ENCODE results near the gene DEFB108B. TPM values are rescaled to one million over a fixed set of nuclear protein-coding genes. Genes with fewer than 3 reads are reported as not detected.
A peak's percentile ranks its signal among the peaks of the same experiment; 100 is the strongest.
"Not testable (repeated sequence)": the region's sequence is repeated elsewhere in the genome, so short reads cannot be mapped to it uniquely, and the experiment has no call there.

The DEFB108B gene
- total and polyA plus RNA-seq, 3 experiments from 2014 or later: not detected

GRCh38 chr11:71843355-71843754 is 10.4 kb downstream of the DEFB108B start:
- DNase-seq; POLR2A ChIA-PET; H3K27ac Mint-ChIP-seq; H3K27ac ChIP-seq (ENCODE audit: low read depth, low read length); H3K4me3 Mint-ChIP-seq; H3K4me3 ChIP-seq (ENCODE audit: low read length); H3K27me3 ChIP-seq (ENCODE audit: insufficient read depth, low read length, poor library complexity, severe bottlenecking); H3K9me3 ChIP-seq (ENCODE audit: low read length); H3K4me1 ChIP-seq (ENCODE audit: insufficient read depth, low read length); CTCF ChIA-PET; H3K27me3 Mint-ChIP-seq; H3K4me1 Mint-ChIP-seq; H3K36me3 ChIP-seq (ENCODE audit: insufficient read depth, low read length): not testable (repeated sequence)
- Mint-ChIP-seq H3K9me3 (peaks cover 4 to 12% (median 8%) of the 10 kb centered on the region in 5 donors), H3K36me3 (peaks cover 0 to 10% (median 0%) of the 10 kb centered on the region in 3 donors)

- H3K27me3 ChIP-seq (ENCODE audit: insufficient read depth, low read length, poor library complexity, severe bottlenecking): no peaks in the 10 kb centered on the region
- no peak for DNase-seq
- H3K27ac Mint-ChIP-seq: no peak overlapping the region
- POLR2A ChIA-PET: no interaction called here
- H3K4me3 ChIP-seq (ENCODE audit: low read length): no peak overlapping the region
- H3K4me1 ChIP-seq (ENCODE audit: insufficient read depth, low read length): no peaks in the 10 kb centered on the region
- H3K4me1 Mint-ChIP-seq: no peaks in the 10 kb centered on the region
- H3K4me3 Mint-ChIP-seq: no peak overlapping the region
- peaks cover 4 to 14% (median 11%) of the 10 kb centered on the region in 5 donors for H3K9me3 Mint-ChIP-seq
- H3K27ac ChIP-seq (ENCODE audit: low read depth, low read length): no peak overlapping the region
- peaks cover 0 to 13% (median 0%) of the 10 kb centered on the region in 3 donors for H3K36me3 Mint-ChIP-seq
- CTCF ChIA-PET: no interaction called here
- peaks cover 0 to 2% of the 10 kb centered on the region in 2 donors for H3K27me3 Mint-ChIP-seq
- H3K9me3 ChIP-seq (ENCODE audit: low read length): no peaks in the 10 kb centered on the region
- no peaks in the 10 kb centered on the region for H3K36me3 ChIP-seq (ENCODE audit: insufficient read depth, low read length)
These were observed 10.9 kb downstream of the DEFB108B start for GRCh38 chr11:71843858-71844257.

DNA sequence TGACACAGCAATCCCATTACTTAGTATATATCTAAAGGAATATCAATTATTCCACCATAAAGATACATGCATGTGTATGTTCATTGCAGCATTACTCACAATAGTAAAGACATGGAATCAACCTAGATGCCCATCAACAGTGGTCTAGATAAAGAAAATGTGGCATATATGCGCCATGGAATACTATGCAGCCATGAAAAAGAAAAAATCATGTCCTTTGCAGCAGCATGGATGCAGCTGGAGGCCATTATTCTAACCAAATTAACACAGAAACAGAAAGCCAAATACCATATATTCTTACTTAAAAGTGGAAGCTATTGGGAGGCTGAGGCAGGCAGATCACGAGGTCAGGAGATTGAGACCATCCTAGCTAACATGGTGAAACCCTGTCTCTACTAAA is 20.9 kb downstream of the DEFB108B start:
- DNase-seq; H3K9me3 ChIP-seq (ENCODE audit: low read length); H3K4me1 ChIP-seq (ENCODE audit: insufficient read depth, low read length); POLR2A ChIA-PET; H3K27me3 ChIP-seq (ENCODE audit: insufficient read depth, low read length, poor library complexity, severe bottlenecking); CTCF ChIA-PET; H3K4me1 Mint-ChIP-seq; H3K27ac ChIP-seq (ENCODE audit: low read depth, low read length); H3K4me3 Mint-ChIP-seq; H3K27ac Mint-ChIP-seq; H3K27me3 Mint-ChIP-seq; H3K4me3 ChIP-seq (ENCODE audit: low read length); H3K36me3 ChIP-seq (ENCODE audit: insufficient read depth, low read length): not testable (repeated sequence)
- Mint-ChIP-seq H3K9me3 (peaks cover 8 to 25% (median 14%) of the 10 kb centered on the region in 5 donors), H3K36me3 (peaks cover 7 to 41% (median 8%) of the 10 kb centered on the region in 3 donors)

GRCh38 chr11:71855880-71856279 is 22.9 kb downstream of the DEFB108B start:
- H3K27ac ChIP-seq (ENCODE audit: low read depth, low read length); H3K4me3 Mint-ChIP-seq; H3K4me1 ChIP-seq (ENCODE audit: insufficient read depth, low read length); H3K27me3 Mint-ChIP-seq; H3K27me3 ChIP-seq (ENCODE audit: insufficient read depth, low read length, poor library complexity, severe bottlenecking); H3K27ac Mint-ChIP-seq; CTCF ChIA-PET; POLR2A ChIA-PET; DNase-seq; H3K9me3 ChIP-seq (ENCODE audit: low read length); H3K4me1 Mint-ChIP-seq; H3K36me3 ChIP-seq (ENCODE audit: insufficient read depth, low read length); H3K4me3 ChIP-seq (ENCODE audit: low read length): not testable (repeated sequence)
- H3K36me3 Mint-ChIP-seq: peaks cover 3 to 29% (median 5%) of the 10 kb centered on the region in 3 donors
- H3K9me3 Mint-ChIP-seq: peaks cover under 1 to 16% (median 5%) of the 10 kb centered on the region in 5 donors

DNA sequence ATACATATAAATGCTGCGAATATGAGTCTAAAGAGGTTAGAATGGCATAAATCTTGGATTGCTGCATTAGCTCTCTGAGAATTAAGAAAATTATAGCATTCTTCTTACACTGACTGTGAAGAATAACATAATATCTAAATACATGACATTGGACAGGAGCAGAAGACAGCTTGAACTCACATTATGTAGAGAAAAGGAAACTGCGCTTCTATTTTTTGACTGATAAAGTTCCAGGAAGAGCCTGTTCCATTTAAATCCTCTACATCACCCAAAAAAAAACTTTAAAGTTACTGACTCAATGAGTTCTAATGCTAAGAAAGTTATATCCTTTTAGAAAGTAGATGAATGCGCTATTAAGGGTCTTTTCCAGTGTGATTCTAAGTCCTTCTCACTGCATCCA is 27.8 kb downstream of the DEFB108B start:
- POLR2A ChIA-PET; H3K27me3 Mint-ChIP-seq; H3K4me3 Mint-ChIP-seq; H3K4me1 Mint-ChIP-seq; H3K36me3 Mint-ChIP-seq; H3K4me3 ChIP-seq (ENCODE audit: low read length); H3K9me3 Mint-ChIP-seq; H3K27me3 ChIP-seq (ENCODE audit: insufficient read depth, low read length, poor library complexity, severe bottlenecking); DNase-seq; H3K27ac ChIP-seq (ENCODE audit: low read depth, low read length); H3K36me3 ChIP-seq (ENCODE audit: insufficient read depth, low read length); CTCF ChIA-PET; H3K27ac Mint-ChIP-seq; H3K4me1 ChIP-seq (ENCODE audit: insufficient read depth, low read length); H3K9me3 ChIP-seq (ENCODE audit: low read length): not testable (repeated sequence)

- H3K27me3 ChIP-seq (ENCODE audit: insufficient read depth, low read length, poor library complexity, severe bottlenecking); H3K27ac ChIP-seq (ENCODE audit: low read depth, low read length); H3K27ac Mint-ChIP-seq; H3K36me3 Mint-ChIP-seq; H3K27me3 Mint-ChIP-seq; H3K36me3 ChIP-seq (ENCODE audit: insufficient read depth, low read length); H3K9me3 ChIP-seq (ENCODE audit: low read length); H3K4me1 ChIP-seq (ENCODE audit: insufficient read depth, low read length); CTCF ChIA-PET; H3K4me3 ChIP-seq (ENCODE audit: low read length); H3K9me3 Mint-ChIP-seq; H3K4me3 Mint-ChIP-seq; H3K4me1 Mint-ChIP-seq; POLR2A ChIA-PET: not testable (repeated sequence)
- DNase-seq: peak in 1 of 5 donors; percentile 10
These were observed 31.1 kb downstream of the DEFB108B start for GRCh38 chr11:71863978-71864627.

DNA sequence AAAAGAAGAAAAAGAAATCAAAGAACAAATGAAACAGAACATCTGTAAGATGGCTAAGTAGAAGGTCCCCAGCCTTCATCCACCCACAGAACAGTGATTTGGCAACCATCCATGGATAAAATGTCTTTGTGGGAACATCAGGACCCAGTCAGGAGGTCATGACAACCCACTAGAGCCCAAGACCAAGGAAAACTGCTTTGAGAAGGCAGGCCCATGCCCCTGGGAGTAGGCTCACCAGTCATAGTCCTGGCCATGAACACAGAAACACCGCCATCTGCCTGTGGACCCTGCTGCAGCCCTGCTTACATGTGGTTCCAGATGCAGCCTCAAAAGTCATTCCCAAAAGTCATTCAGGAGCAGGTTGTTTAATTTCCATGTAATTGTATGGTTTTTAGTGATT is 34.2 kb downstream of the DEFB108B start:
- DNase-seq; POLR2A ChIA-PET; H3K27ac ChIP-seq (ENCODE audit: low read depth, low read length); H3K27ac Mint-ChIP-seq; H3K27me3 Mint-ChIP-seq; H3K36me3 ChIP-seq (ENCODE audit: insufficient read depth, low read length); H3K4me1 ChIP-seq (ENCODE audit: insufficient read depth, low read length); CTCF ChIA-PET; H3K9me3 ChIP-seq (ENCODE audit: low read length); H3K27me3 ChIP-seq (ENCODE audit: insufficient read depth, low read length, poor library complexity, severe bottlenecking); H3K36me3 Mint-ChIP-seq; H3K4me1 Mint-ChIP-seq; H3K4me3 ChIP-seq (ENCODE audit: low read length); H3K4me3 Mint-ChIP-seq; H3K9me3 Mint-ChIP-seq: not testable (repeated sequence)

DNA sequence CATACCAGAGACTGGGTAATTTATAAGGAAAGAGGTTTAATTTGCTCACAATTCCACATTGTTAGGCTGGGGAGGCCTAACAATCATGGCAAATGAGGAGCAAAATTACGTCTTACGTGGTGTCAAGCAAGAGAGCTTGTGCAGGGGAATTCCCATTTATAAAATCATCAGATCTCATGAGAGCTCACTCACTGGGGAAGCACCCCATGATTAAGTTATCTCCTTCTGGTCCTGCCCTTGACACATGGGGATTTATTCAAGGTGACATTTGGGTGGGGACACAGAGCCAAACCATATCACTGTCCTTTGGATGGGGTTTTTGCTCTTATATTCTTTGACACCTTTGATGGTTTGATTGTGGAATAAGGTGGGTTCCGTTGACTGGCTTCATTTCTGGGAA is 36.9 kb downstream of the DEFB108B start:
- H3K27me3 Mint-ChIP-seq; H3K4me3 ChIP-seq (ENCODE audit: low read length); H3K36me3 Mint-ChIP-seq; H3K4me1 Mint-ChIP-seq; H3K36me3 ChIP-seq (ENCODE audit: insufficient read depth, low read length); H3K27me3 ChIP-seq (ENCODE audit: insufficient read depth, low read length, poor library complexity, severe bottlenecking); H3K27ac Mint-ChIP-seq; POLR2A ChIA-PET; H3K4me1 ChIP-seq (ENCODE audit: insufficient read depth, low read length); CTCF ChIA-PET; DNase-seq; H3K4me3 Mint-ChIP-seq; H3K27ac ChIP-seq (ENCODE audit: low read depth, low read length); H3K9me3 ChIP-seq (ENCODE audit: low read length); H3K9me3 Mint-ChIP-seq: not testable (repeated sequence)

DNA sequence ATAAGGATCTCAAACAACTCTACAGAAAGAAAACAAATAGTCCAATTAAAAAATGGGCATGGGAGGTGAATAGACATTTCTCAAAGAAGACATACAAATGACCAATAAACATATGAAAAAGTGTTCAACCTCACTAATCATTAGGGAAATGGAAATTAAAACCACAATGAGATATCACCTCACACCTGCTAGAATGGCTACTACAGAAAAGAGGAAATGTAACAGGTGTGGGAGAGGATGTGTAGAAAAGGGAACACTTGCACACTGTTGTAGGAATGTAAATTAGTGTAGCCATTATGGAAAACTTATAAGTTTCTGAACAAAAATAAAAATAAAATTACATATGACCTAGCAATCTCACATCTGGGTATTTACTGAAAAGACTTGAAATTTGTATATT is 37.7 kb downstream of the DEFB108B start:
- H3K9me3 ChIP-seq (ENCODE audit: low read length); H3K9me3 Mint-ChIP-seq; H3K27ac ChIP-seq (ENCODE audit: low read depth, low read length); H3K4me3 ChIP-seq (ENCODE audit: low read length); CTCF ChIA-PET; H3K4me1 ChIP-seq (ENCODE audit: insufficient read depth, low read length); DNase-seq; H3K4me1 Mint-ChIP-seq; H3K27me3 Mint-ChIP-seq; POLR2A ChIA-PET; H3K4me3 Mint-ChIP-seq; H3K36me3 ChIP-seq (ENCODE audit: insufficient read depth, low read length); H3K27ac Mint-ChIP-seq; H3K27me3 ChIP-seq (ENCODE audit: insufficient read depth, low read length, poor library complexity, severe bottlenecking): not testable (repeated sequence)
- H3K36me3 Mint-ChIP-seq: peaks cover 3 to 10% (median 6%) of the 10 kb centered on the region in 3 donors
